Activated T-helper 17 cell treated with anti-CD3 and anti-CD28 coated beads, Interleukin-2, amount 50 U/mL, for 72 hours (primary cell): ENCODE data around the gene FAM186B. TPM values are rescaled to one million over a fixed set of nuclear protein-coding genes. Genes with fewer than 3 reads are reported as not detected.
"Not testable (repeated sequence)": the region's sequence is repeated elsewhere in the genome, so short reads cannot be mapped to it uniquely, and the experiment has no call there.

ENCODE experiments used
- ATAC-seq: fragments of 150-1000 bp; cut with Tn5 transposase; replicated peaks from 2 replicates; pipeline ENCODE4 v1.10.0; 2021; ENCODE audit warnings: mild to moderate bottlenecking, moderate library complexity
- H3K27ac Mint-ChIP-seq: one replicate; pipeline ENCODE4 v1.8.0; 2022; ENCODE audit warnings: mixed read lengths
- H3K27me3 Mint-ChIP-seq: one replicate; pipeline ENCODE4 v1.8.0; 2022; ENCODE audit warnings: mixed read lengths
- H3K36me3 Mint-ChIP-seq: one replicate; pipeline ENCODE4 v1.8.0; 2022; ENCODE audit warnings: low read depth, mild to moderate bottlenecking, mixed read lengths
- H3K4me1 Mint-ChIP-seq: one replicate; pipeline ENCODE4 v1.8.0; 2022; ENCODE audit warnings: mixed read lengths
- H3K4me3 Mint-ChIP-seq: one replicate; pipeline ENCODE4 v1.8.0; 2022; ENCODE audit warnings: mild to moderate bottlenecking, mixed read lengths
- H3K9me3 Mint-ChIP-seq: one replicate; pipeline ENCODE4 v1.8.0; 2022; ENCODE audit warnings: mixed read lengths
- total RNA-seq, 2 donors: library from RNA; stranded (reverse); gene quantifications; one replicate each; pipeline ENCODE4 v1.2.3, GENCODE V29; 2022

Gene FAM186B
- total RNA-seq, 2 donors from 2014 or later: 0.11 TPM; not detected in 1

GRCh38 chr12:49626169-49626835, 20.9 kb upstream of the FAM186B start:
- no peaks in the 10 kb centered on the region for H3K36me3 Mint-ChIP-seq
- H3K4me3 Mint-ChIP-seq: no peak overlapping the region
- no peaks in the 10 kb centered on the region for H3K27me3 Mint-ChIP-seq
- peak; percentile 43 for ATAC-seq
- H3K9me3 Mint-ChIP-seq: no peaks in the 10 kb centered on the region
- peaks cover 11% of the 10 kb centered on the region for H3K4me1 Mint-ChIP-seq
- no peak overlapping the region for H3K27ac Mint-ChIP-seq

- Mint-ChIP-seq H3K27ac (no peak overlapping the region), H3K9me3 (no peaks in the 10 kb centered on the region), H3K36me3 (no peaks in the 10 kb centered on the region), H3K27me3 (no peaks in the 10 kb centered on the region), H3K4me1 (peaks cover 15% of the 10 kb centered on the region), H3K4me3 (no peak overlapping the region)
- no peak for ATAC-seq
Observed at GRCh38 chr12:49624921-49625577, 19.6 kb upstream of the FAM186B start.

- Mint-ChIP-seq H3K27me3 (no peaks in the 10 kb centered on the region), H3K4me3 (peak within 1 kb of the TSS; percentile 83), H3K9me3 (no peaks in the 10 kb centered on the region), H3K4me1 (peaks cover 15% of the 10 kb centered on the region), H3K27ac (peak within 1 kb of the TSS; percentile 75), H3K36me3 (no peaks in the 10 kb centered on the region)
- ATAC-seq: peak; percentile 79
Observed at GRCh38 chr12:49623142-49623904, 17.9 kb upstream of the FAM186B start, which contains the start of gene PRPF40B. TSS of gene PRPF40B (plus strand) at chr12:49623561. CDS start at chr12:49623591, 30 bp downstream.

- peak overlapping the region; percentile 75 for H3K27ac Mint-ChIP-seq
- H3K9me3 Mint-ChIP-seq: no peaks in the 10 kb centered on the region
- peak; percentile 61 for ATAC-seq
- no peaks in the 10 kb centered on the region for H3K36me3 Mint-ChIP-seq
- H3K4me3 Mint-ChIP-seq: peak overlapping the region; percentile 83
- no peaks in the 10 kb centered on the region for H3K27me3 Mint-ChIP-seq
- peaks cover 15% of the 10 kb centered on the region for H3K4me1 Mint-ChIP-seq
Observed at GRCh38 chr12:49622501-49623141, 17.2 kb upstream of the FAM186B start.

- no peaks in the 10 kb centered on the region for H3K36me3 Mint-ChIP-seq
- no peak for ATAC-seq
- H3K27ac Mint-ChIP-seq: peak overlapping the region; percentile 75
- H3K9me3 Mint-ChIP-seq: no peaks in the 10 kb centered on the region
- peak overlapping the region; percentile 83 for H3K4me3 Mint-ChIP-seq
- H3K4me1 Mint-ChIP-seq: peaks cover 15% of the 10 kb centered on the region
- H3K27me3 Mint-ChIP-seq: no peaks in the 10 kb centered on the region
Observed at GRCh38 chr12:49621651-49622500, 16.4 kb upstream of the FAM186B start.

GRCh38 chr12:49619286-49619685, 13.8 kb upstream of the FAM186B start:
- H3K36me3 Mint-ChIP-seq: no peaks in the 10 kb centered on the region
- no peak for ATAC-seq
- no peak overlapping the region for H3K27ac Mint-ChIP-seq
- H3K4me3 Mint-ChIP-seq: no peak overlapping the region
- H3K4me1 Mint-ChIP-seq: peaks cover 11% of the 10 kb centered on the region
- no peaks in the 10 kb centered on the region for H3K27me3 Mint-ChIP-seq
- no peaks in the 10 kb centered on the region for H3K9me3 Mint-ChIP-seq

- ATAC-seq: no peak
- H3K27me3 Mint-ChIP-seq: no peaks in the 10 kb centered on the region
Observed at GRCh38 chr12:49618576-49618975, 13.1 kb upstream of the FAM186B start.

GRCh38 chr12:49616533-49617219, 11.2 kb upstream of the FAM186B start:
- Mint-ChIP-seq H3K4me1 (peaks cover 6% of the 10 kb centered on the region), H3K9me3 (no peaks in the 10 kb centered on the region), H3K4me3 (no peak overlapping the region), H3K27ac (no peak overlapping the region), H3K27me3 (peaks cover 3% of the 10 kb centered on the region), H3K36me3 (no peaks in the 10 kb centered on the region)
- no peak for ATAC-seq

More at GRCh38 chr12:49618576-49618975, 13.1 kb upstream of the FAM186B start:
- Mint-ChIP-seq H3K4me3 (no peak overlapping the region), H3K9me3 (no peaks in the 10 kb centered on the region), H3K4me1 (peaks cover 6% of the 10 kb centered on the region), H3K36me3 (no peaks in the 10 kb centered on the region), H3K27ac (no peak overlapping the region)

GRCh38 chr12:49615725-49616124, 10.3 kb upstream of the FAM186B start:
- Mint-ChIP-seq H3K4me1 (no peaks in the 10 kb centered on the region), H3K4me3 (no peak overlapping the region), H3K36me3 (no peaks in the 10 kb centered on the region), H3K27ac (no peak overlapping the region), H3K27me3 (peaks cover 3% of the 10 kb centered on the region), H3K9me3 (no peaks in the 10 kb centered on the region)
- ATAC-seq: no peak

GRCh38 chr12:49612210-49612609, 6.8 kb upstream of the FAM186B start:
- no peak for ATAC-seq
- H3K4me3 Mint-ChIP-seq: no peak overlapping the region
- no peak overlapping the region for H3K27ac Mint-ChIP-seq
- peaks cover 11% of the 10 kb centered on the region for H3K27me3 Mint-ChIP-seq
- no peaks in the 10 kb centered on the region for H3K9me3 Mint-ChIP-seq
- H3K36me3 Mint-ChIP-seq: no peaks in the 10 kb centered on the region
- H3K4me1 Mint-ChIP-seq: no peaks in the 10 kb centered on the region

- not testable (repeated sequence) for H3K27ac Mint-ChIP-seq, H3K4me1 Mint-ChIP-seq, ATAC-seq, H3K36me3 Mint-ChIP-seq, H3K9me3 Mint-ChIP-seq, H3K4me3 Mint-ChIP-seq
- peaks cover 11% of the 10 kb centered on the region for H3K27me3 Mint-ChIP-seq
Observed at GRCh38 chr12:49610785-49611184, 5.3 kb upstream of the FAM186B start.

GRCh38 chr12:49609875-49610154, 4.4 kb upstream of the FAM186B start:
- no peaks in the 10 kb centered on the region for H3K36me3 Mint-ChIP-seq
- H3K27ac Mint-ChIP-seq: no peak overlapping the region
- peaks cover 11% of the 10 kb centered on the region for H3K27me3 Mint-ChIP-seq
- no peaks in the 10 kb centered on the region for H3K4me1 Mint-ChIP-seq
- no peaks in the 10 kb centered on the region for H3K9me3 Mint-ChIP-seq
- H3K4me3 Mint-ChIP-seq: no peak overlapping the region
- no peak for ATAC-seq

GRCh38 chr12:49609059-49609874, 3.8 kb upstream of the FAM186B start:
- Mint-ChIP-seq H3K4me1 (no peaks in the 10 kb centered on the region), H3K4me3 (no peak overlapping the region), H3K36me3 (no peaks in the 10 kb centered on the region), H3K9me3 (no peaks in the 10 kb centered on the region), H3K27me3 (peaks cover 11% of the 10 kb centered on the region), H3K27ac (no peak overlapping the region)
- no peak for ATAC-seq
